ENCODE results near the gene DOHH. TPM values are rescaled to one million over a fixed set of nuclear protein-coding genes. Genes with fewer than 3 reads are reported as not detected.

The DOHH gene
- total RNA-seq, 4 donors from 2014 or later: 15.3 to 59.5 (median 42.8) TPM

DNA sequence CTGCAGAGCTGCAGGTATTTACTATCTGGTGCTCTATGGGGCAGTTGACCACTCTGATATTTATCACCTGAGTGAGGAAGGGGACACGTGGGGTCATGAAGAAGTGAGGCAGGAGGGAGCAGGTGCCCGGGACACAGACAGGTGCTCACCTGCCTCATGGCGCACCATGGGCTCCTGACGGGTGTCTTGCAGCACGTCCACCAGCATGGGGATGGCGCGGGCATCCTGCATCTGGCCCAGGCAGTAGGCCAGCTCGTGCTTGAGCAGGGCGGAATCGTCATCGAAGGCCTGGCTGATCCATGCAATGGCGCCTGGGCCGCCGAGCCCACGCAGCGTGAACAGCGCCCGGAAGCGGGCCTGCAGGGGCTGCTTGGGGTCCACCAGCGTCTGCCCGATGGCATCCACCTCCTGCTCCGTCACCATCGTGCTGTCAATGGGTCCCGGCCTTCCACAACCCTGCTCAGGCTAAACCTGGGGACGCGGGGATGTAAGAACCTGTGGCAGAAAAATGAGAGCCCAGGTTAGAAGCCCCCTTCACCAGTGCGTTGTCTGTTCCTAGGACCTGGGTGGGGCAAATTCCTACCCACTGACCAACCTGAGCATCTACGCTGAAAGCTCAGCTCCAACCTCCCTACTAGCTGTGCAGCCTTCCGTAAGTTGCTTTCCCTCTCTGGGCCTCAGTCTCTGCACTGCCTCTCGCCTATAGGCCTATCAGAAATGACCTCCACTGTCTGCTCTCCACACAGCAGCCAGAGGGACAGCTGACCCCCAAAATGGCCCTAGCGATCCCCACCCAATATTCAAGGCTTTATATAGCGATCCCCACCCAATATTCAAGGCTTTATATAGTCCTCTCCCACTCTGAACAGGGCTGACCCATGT, 3.8 kb downstream of the DOHH start:
- Histone ChIP-seq H3K4me1 (peaks cover 17% of the 10 kb centered on the region in 2 donors), H3K27me3 (no peaks in the 10 kb centered on the region), H3K36me3 (peaks cover 0 to 44% of the 10 kb centered on the region in 2 donors), H3K4me3 (no peak overlapping the region), H3K9me3 (no peaks in the 10 kb centered on the region), H3K27ac (no peak overlapping the region)
- DNase-seq (no peak), ATAC-seq (no peak)
- in situ Hi-C loops (cut with MboI; ENCODE audit: low sequenced_read_pairs in 4 of 4): no loop called here
- intact Hi-C loops (cut with DNase I; ENCODE audit: low total_unique reads): no loop called here
- no peak for TF ChIP-seq CTCF (IDR thresholded peaks at IDR 0.05 in 4 of 5, conservative IDR thresholded peaks at IDR 0.05 in 1 of 5)
- no peak for TF ChIP-seq POLR2A (IDR thresholded peaks at IDR 0.05)

GRCh38 chr19:3494559-3494958, 5.9 kb downstream of the DOHH start:
- H3K4me3 ChIP-seq: no peak overlapping the region
- H3K27ac ChIP-seq: no peak overlapping the region
- H3K9me3 ChIP-seq: no peaks in the 10 kb centered on the region
- no peaks in the 10 kb centered on the region for H3K27me3 ChIP-seq
- no peak for TF ChIP-seq CTCF (IDR thresholded peaks at IDR 0.05 in 4 of 5, conservative IDR thresholded peaks at IDR 0.05 in 1 of 5)
- no peak for TF ChIP-seq POLR2A (IDR thresholded peaks at IDR 0.05)
- no peak for DNase-seq
- intact Hi-C loops (cut with DNase I; ENCODE audit: low total_unique reads): no loop called here
- in situ Hi-C loops (cut with MboI; ENCODE audit: low sequenced_read_pairs in 4 of 4): no loop called here
- H3K36me3 ChIP-seq: peaks cover 0 to 44% of the 10 kb centered on the region in 2 donors
- ATAC-seq: no peak
- peaks cover 7% of the 10 kb centered on the region in 2 donors for H3K4me1 ChIP-seq

- intact Hi-C loops (cut with DNase I; ENCODE audit: low total_unique reads): no loop called here
- peaks cover 0 to 44% of the 10 kb centered on the region in 2 donors for H3K36me3 ChIP-seq
Observed at GRCh38 chr19:3494051-3494450, 6.4 kb downstream of the DOHH start.

GRCh38 chr19:3493651-3494050, 6.8 kb downstream of the DOHH start:
- intact Hi-C loops (cut with DNase I; ENCODE audit: low total_unique reads) (no loop called here), in situ Hi-C loops (cut with MboI; ENCODE audit: low sequenced_read_pairs in 4 of 4) (no loop called here)
- ATAC-seq (no peak), DNase-seq (no peak)
- Histone ChIP-seq H3K4me3 (no peak overlapping the region), H3K27me3 (no peaks in the 10 kb centered on the region), H3K4me1 (no peaks in the 10 kb centered on the region), H3K27ac (no peak overlapping the region), H3K9me3 (no peaks in the 10 kb centered on the region), H3K36me3 (peaks cover 0 to 44% of the 10 kb centered on the region in 2 donors)
- TF ChIP-seq POLR2A (IDR thresholded peaks at IDR 0.05): no peak
- no peak for TF ChIP-seq CTCF (IDR thresholded peaks at IDR 0.05 in 4 of 5, conservative IDR thresholded peaks at IDR 0.05 in 1 of 5)

More at GRCh38 chr19:3494051-3494450, 6.4 kb downstream of the DOHH start:
- H3K27ac ChIP-seq: no peak overlapping the region
- DNase-seq (no peak), ATAC-seq (no peak)
- in situ Hi-C loops (cut with MboI; ENCODE audit: low sequenced_read_pairs in 4 of 4): no loop called here
- peaks cover 2% of the 10 kb centered on the region in 2 donors for H3K4me1 ChIP-seq
- H3K4me3 ChIP-seq: no peak overlapping the region
- no peaks in the 10 kb centered on the region for H3K27me3 ChIP-seq
- TF ChIP-seq CTCF (IDR thresholded peaks at IDR 0.05 in 4 of 5, conservative IDR thresholded peaks at IDR 0.05 in 1 of 5) (no peak), POLR2A (IDR thresholded peaks at IDR 0.05) (no peak)
- H3K9me3 ChIP-seq: no peaks in the 10 kb centered on the region

All from gastrocnemius medialis (tissue), 4 donors.